K562 treated with DMSO at 1 percent for 48 hours (cell line): ENCODE results near the gene TECTB. TPM values are rescaled to one million over a fixed set of nuclear protein-coding genes. Genes with fewer than 3 reads are reported as not detected.

Source experiments
- total RNA-seq: library from RNA; unstranded; fragments of 300-600 nt; gene quantifications from 2 replicates; pipeline ENCODE4 v1.2.3, GENCODE V29; 2022; ENCODE audit warnings: low replicate concordance; ENCODE audit errors: extremely low read depth

The TECTB gene
- not detected in 2 replicates for total RNA-seq

DNA sequence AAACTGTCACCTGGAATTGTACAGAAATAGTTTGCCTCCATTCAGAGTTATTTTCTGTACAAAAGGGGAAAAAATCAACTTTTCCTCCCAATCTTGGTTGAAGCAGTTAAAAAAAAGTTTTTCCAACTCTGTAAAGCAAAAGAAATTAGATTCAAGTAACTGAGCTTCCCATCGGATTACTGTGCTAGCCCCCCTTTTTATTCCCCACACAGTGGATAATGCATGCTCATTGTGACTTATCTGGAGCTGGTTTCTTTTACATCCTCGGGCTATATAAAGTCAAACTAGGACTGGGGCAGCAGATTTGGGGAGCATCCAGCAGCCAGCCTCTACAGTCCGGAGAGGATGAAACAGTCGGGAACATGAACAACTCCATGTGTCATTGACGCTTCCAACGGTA lies at the start of gene TECTB:
Gene TECTB (plus strand): TSS at position 301 of the 400 bp plus-strand sequence. CDS start 335 bp downstream, outside the sequence.

Other genes with a start within 250 kb of the TECTB start
- gene GPAM, start 99.6 kb upstream of the TECTB start, total RNA-seq: not detected in 2 replicates
- gene ACSL5, start 90.7 kb downstream of the TECTB start, total RNA-seq: not detected in 2 replicates
- gene ZDHHC6, start 163.5 kb downstream of the TECTB start, total RNA-seq: not detected in 2 replicates
- not detected in 2 replicates for gene VTI1A, start 163.8 kb downstream of the TECTB start, total RNA-seq